Measurements from ENCODE around the gene PTPRU.

The PTPRU gene

DNA sequence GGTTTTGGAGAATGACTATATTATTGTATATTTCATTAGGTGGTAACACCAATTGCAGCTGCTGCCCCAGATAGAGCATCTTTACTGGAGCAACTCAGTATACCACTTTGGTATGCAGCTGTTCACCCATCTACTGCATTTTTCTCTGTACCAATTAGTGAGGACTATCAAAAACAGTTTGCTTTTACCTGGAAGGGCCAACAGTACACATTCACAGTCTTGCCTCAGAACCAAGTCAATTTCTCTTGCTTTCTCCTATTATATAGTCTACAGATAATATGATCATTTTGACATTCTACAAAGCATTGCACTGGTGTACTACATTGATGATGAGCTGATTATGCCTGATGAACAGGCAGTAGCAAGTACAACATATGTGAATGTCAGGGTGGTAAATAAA, 99.3 kb downstream of the PTPRU start:
- DNase-seq (ENCODE audit: low read depth): no peak

DNA sequence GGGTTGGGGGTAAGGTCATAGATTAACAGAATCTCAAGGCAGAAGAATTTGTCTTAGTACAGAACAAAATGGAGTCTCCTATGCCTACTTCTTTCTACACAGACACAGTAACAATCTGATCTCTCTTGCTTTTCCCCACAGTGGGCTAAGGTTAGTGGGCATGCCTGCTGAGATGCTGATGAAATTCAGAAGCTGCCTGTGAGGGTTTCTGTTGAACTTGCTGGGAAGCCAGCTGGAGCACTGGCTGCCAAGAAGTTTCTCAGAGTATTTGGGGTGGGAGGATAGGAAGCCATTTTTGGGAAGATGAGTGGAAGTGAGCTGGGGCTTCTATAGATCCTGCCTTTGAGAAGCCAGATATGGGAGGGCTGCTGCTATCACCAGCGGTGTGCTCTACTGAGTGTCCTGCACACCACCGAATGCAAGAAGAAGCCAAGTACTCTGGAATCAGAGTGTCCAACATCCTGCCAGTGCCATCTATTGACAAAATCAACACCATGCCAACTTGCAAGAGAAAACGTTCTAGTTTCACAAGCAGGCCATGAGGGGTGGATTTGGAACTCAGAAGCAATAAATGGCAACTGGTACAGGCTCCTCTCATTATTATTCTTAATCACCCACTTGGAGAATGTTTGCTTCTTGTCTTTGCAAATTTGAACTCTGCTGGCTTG, 102.7 kb downstream of the PTPRU start:
- DNase-seq (ENCODE audit: low read depth): no peak

DNA sequence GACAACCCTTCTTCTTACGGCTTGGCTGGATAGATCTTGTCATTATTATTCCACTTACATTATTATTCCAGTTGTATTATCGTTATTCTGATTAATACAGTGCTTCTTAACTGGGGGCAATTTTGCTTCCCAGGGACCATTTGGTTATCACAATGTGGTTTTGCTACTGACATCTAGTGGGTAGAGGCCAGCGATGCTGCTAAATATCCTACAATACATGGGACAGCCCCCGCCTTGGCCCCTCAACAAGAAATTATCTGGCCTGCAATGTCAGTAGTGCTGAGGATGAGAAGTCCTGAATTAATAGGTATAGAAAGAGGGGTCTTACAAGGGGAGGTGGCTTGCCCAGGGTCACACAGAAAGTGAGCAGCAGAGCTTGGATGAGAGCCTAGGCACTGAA, 105.6 kb downstream of the PTPRU start:
- DNase-seq (ENCODE audit: low read depth): no peak

DNA sequence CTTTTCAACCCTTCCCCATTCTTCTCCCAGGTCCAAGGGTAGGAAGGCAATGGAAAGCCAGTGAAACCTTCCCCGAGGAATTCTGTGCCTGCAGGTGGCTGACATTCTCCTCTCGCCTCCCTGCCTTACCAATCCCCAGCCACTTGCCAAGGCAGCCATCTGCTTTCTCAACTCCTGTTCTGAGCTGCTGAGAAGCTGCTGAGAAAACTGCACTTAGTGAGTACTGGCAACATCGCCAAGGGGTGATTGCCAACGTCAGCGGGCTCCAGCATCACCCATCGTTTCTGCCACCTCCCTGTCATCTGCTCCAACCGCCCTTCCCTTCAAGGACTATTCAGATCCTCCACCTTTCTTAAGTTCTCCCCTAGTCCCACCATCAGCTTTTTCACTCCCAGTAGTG, 106.0 kb downstream of the PTPRU start:
- DNase-seq (ENCODE audit: low read depth): no peak

DNA sequence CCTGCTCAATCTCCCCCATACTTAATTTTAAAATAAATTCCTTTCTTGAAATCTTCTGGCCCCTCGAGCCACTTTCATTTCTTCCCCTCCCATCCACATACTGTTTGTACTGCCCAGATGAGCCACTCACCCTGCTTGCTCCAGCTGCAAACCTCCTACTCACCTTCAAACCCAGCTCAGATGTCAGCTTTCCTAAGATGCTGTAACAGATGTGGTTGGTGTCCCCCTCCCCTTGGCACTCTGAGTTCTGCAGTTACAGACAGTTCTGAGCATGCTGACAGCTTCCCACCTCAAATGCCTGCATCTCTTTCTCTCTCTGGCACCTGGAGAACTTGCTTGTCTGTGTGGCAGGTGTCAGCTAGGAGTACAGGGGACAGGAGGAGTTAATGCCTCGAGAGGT, 106.7 kb downstream of the PTPRU start:
- no peak for DNase-seq (ENCODE audit: low read depth)

DNA sequence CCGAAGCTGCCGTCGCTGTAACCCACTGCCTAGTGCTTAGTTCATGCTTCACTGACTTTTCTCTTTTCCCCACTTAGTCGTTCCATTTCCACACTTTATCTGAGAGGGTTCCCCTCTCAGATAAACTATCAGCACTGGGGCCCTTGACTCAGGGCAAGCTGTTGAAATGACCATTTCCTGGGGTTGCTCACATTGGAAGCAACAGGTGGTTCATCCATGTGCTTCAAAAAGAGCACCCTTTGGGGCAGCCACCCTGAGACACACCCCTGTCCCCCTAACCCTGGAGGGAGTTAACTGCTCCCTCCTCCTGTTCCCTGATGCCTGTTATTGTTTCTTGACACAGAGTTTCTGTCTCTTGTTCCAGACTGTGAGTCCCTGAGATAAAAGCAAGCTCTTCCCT, 107.2 kb downstream of the PTPRU start:
- DNase-seq (ENCODE audit: low read depth): no peak

DNA sequence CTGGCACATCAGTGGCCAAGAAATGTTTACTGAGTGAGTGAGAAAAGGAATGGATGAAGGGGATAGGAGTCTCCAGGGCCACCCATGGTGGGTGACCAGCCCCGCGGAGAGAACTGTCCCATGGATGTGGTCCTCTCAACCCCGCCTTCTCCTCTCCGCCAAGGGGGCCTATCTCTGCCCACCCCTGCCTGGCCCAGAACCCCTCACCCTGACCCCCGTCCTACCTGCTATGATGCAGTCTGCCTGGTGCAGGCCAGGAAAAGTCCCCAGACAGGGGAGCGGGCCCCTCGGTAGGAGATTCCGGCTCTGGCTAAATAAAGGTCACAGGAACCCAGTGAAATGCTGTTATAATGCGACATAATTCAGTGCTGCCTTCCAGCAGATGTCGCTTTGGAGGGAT, 107.6 kb downstream of the PTPRU start:
- DNase-seq (ENCODE audit: low read depth): no peak

DNA sequence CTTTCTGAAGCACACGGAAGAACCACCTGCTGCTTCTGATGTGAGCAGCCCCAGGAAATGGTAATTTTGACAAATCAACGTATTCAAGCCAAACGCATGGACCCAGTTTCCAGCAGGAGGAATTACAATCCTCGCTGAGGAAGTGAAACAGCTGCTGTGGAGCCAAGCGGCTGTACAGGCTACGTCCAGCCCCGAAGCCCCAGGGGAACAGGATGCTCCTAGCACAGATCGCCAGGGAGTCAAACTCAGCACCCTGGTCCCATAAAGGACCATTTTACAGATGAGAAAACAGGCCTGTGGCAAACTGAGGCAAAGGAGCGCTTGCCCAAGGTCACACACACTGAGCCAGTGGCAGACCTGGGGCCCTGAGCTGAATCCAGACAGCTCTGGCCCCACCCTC, 108.0 kb downstream of the PTPRU start:
- no peak for DNase-seq (ENCODE audit: low read depth)

DNA sequence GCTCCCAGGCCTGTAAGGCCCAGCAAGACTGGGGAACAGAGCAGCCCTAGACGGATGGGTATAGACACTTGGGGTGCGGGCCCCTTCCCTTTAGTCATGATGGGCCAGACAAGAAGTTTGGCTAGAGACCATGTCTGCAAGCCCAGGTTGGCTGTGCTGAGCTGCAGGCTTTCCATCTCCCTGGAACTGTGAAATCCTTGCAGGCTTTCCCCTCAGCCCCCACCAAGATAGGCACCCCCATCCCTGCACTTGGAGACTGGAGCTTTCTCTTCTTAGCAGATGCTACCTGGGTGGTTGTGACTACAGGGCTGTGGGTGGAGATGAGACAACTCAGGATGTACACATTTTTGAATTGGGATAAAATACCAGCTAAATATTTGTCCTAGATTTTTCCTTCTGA, 110.3 kb downstream of the PTPRU start:
- DNase-seq (ENCODE audit: low read depth): no peak

DNA sequence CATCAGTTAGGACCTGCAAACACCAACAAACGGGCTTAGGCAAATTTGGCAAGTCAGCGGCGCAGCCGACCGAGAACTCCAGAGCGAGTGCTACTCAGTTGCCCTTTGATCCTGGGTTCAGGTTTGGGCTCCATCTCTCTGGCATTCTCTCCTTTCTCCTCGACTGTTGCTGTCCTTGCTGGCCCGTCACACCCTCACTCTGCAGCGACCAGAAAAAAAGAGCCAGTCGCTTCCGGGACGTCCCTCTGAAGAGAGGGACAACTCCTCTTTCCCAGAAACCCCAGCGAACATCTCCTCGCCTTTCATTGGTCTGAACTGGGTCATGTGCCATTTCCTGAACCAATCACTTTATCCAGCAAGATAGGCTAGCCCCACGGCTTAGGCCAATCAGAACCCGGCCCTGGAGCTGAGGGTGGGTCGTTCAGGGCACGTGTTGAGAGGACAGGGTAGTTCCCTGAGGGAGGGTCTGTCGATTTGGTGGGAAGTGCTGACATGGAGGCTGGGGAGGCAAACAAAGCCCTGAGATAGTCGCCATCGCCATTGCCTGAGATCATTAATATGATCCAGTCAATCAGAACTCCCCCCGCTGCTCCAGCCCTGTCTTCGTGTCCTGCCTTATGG, 113.7 kb downstream of the PTPRU start:
- no peak for DNase-seq (ENCODE audit: low read depth)

DNA sequence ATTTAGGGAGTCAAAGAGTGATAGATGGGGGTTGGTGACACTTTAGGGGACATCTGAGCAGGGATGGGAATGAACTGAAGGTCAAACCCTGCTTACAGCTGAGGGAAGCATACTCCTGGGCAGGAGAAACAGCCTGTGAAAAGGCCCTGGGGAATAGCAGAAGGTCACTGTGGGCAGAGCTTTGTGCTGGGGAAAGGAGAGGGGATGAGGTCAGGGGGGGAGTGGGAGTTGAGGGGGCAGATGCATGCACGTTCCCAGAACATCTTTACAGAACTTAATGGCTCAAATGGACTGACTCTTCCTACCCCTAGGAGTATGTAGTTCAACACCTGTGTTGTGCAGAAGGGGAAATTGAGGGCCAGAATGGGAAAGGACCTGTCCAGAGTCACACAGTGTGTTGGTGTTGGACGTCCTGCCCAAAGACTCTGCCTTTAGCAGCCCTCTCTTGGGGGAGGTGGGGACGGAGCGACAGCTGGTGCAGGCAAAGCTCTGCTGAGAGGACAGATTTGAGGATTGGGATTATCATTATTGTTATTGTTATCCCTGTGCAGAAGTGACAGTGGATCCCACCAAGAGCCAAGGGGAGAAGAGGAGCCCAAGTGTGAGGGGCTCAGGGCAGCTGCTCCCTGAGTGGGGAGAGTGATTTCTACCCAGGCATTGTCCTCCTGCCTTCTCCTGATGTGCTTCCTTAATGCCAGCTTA, 116.5 kb downstream of the PTPRU start:
- no peak for DNase-seq (ENCODE audit: low read depth)

DNA sequence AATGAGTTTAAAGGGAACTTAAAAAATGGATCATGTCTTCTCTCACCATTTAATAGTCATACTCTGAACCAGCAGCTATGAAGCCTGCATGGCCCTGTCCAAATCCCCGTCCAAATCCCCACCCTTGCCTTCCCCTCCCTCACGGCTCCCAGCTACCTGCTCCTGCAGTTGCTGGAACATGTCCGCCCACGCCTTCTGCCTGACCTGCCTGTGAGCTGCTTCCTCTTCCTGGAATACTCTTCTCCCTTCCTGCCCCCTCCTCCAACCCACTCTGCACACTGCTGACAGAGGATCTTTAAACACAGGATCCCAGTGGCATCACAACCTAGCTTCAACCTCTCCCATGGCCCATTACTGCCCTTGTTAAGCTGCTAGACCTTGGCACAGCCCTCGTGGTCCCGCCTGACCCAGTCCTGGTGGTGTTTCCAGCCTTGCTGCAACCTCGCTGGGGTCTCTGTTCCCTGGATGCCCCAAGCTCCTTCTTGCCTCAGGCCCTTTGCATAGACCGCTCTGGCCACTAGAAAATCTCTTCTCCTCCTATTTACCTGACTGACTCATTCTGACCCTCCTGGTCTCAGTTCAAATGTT, 118.3 kb downstream of the PTPRU start:
- no peak for DNase-seq (ENCODE audit: low read depth)

DNA sequence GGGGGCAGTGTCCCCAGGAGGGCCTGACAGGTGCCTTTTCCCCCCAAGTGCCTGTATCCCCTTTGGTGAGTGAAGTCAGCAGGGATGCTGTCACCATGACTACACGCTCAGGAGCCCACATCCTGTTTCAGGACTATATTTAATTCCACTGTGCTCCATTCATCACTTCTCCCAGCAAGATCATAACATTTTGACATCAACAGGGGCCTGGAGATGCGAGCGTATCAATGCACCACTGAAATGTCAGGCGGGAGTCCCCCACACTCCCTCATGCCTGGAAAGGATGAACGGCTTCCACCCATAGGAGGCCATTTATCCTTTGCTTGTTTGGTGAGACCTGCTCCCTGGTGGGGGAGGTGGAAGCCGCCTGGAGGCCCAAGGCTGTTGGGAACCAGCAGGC, 119.1 kb downstream of the PTPRU start:
- DNase-seq (ENCODE audit: low read depth): no peak

DNA sequence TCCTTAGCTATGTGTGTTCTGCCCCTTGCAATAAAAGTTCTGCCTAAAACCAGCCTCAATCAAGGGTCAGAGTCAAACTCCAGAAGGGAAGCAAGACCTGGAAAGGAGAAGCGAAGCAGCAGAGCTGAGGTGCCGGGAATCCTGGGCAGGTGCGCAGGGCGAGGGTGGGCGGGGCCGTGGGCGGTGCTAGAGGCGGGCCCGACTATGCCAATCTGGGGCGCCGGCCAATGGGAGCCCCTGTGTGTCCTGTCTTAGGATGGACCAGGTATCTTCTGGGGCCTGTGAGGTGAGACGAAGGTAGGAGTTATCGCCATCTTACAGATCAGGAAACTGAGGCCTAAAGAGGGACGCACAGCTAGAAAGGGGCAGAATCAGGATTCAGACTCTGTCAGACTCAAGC, 120.3 kb downstream of the PTPRU start:
- DNase-seq (ENCODE audit: low read depth): no peak

DNA sequence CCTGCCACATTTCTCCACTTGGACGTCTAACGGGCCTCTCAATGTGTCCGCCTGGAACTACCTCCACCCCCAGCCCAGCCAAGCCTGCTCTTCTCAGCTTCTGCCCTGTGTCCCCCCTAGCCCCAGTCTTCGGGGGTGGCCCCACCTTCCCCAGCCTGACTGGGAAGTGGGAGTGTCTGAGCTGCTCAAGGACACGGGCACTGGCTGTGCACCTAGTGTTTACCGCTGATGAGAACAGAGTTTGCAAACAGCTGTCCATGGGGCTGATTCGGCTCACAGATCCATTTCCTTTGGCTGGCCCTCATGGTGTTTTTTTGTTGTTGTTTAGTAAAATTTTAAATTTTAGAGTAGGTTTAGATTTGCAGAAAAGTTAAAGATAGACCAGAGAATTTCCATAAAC, 121.1 kb downstream of the PTPRU start:
- no peak for DNase-seq (ENCODE audit: low read depth)

DNA sequence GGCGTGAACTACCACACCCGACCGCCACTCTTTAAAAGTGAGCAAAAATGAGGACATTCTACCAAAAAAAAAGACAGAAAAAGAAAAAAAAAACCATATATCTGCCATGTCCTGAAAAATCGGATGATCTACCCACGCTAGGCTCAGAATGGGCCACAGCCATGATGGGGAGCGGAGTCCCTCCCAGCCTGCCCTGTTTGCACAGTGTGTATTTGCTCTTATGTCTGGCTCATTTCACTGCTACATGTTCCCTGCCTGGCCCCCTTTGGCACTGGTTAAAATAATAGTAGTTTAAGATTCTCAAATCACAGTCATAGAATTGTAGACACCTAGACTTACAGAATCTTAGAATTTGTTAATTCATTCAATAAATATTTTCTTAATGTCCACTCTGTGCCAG, 121.9 kb downstream of the PTPRU start:
- DNase-seq (ENCODE audit: low read depth): no peak

DNA sequence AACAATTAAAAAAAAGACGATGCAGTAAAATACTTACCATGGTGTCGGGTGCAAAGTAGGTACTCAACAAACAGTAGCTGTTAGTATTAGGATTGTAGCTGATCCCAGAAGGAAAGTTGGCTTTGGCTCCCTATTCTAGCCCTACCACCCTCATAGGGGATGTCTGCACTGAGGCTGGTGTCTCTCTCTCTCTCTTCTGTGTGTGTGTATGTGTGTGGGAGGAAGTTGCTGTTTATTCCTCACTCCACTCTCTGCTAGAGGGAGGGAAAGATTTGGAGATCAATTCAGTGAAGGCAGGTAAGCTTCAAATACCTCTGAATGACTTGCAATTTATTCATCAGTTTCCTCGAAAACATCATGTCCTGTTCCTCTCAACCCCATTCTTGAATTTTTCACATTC, 124.4 kb downstream of the PTPRU start:
- DNase-seq (ENCODE audit: low read depth): no peak

DNA sequence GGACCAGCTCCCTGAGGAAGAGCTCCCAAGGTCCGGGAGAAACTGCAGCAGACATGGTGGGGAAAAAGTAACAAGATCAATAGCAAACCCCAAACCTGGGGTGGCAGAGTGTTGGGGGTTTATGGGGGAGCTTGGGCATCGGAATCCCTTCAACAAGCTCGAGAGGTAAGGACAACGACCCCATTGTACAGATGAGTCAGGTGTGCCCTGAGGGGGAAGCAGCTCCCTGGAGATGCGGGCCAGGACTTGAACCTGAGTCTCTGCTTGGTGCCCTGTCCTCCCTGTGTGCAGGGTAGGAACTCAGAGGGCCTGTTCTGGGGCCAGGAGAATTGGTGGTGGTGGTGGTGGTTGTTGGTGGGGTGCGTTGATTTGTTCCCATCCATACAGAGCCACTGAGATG, 125.4 kb downstream of the PTPRU start:
- no peak for DNase-seq (ENCODE audit: low read depth)

DNA sequence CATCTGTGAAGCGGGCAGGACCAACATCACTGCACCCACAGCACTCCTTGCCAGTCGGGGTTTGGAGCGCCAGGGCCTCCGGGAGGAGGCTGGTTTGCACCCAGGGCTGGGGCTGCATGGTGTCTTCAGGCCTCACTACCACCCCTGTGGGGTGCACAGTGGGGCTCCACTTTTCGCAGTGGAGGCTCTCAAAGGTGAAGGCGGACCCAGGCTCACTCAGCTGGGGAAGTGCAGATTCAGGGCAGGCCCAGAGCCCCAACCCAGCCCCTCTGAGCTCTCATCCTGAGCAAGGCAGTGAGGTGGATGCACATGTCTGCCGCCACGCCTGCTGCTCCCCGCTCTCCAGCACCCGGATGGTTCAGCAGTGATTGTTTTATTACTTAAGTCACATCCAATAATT, 125.8 kb downstream of the PTPRU start:
- no peak for DNase-seq (ENCODE audit: low read depth)

DNA sequence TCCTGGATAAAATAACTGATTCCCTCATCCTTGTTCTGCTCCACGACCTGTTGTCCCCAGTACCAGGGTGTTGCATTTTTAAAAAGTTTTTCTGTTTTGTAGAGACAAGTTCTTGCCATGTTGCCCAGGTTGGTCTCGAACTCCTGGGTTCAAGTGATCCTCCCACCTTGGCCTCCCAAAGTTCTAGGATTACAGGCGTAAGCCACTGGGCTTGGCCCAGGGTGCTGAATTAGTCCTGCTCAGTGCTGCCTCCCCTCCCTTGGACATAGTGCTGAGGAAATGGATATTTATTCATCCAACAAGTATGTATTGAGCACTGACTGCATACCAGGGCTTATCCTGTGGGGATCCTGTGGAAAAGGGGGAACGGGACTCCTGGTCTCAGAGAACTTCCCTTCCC, 126.4 kb downstream of the PTPRU start:
- DNase-seq (ENCODE audit: low read depth): no peak

DNA sequence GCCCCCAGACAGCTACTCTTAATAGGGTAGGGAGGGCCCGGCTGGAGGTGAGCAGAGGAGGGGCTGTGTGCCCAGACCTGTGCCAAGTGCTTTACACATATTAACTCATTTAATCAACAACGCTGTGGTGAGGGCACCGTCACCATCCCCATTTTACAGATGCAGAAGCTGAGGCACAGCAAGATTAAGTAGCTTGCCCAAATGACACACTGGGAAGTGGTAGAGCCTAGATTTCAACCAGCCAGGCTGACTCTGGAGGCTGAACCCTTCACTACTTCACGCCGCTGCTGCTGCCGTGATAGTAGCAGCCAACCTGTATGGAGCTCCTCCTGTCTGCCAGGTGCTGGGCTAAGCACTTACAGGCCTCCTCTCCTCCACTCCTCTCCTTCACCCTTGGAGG, 127.2 kb downstream of the PTPRU start:
- no peak for DNase-seq (ENCODE audit: low read depth)

DNA sequence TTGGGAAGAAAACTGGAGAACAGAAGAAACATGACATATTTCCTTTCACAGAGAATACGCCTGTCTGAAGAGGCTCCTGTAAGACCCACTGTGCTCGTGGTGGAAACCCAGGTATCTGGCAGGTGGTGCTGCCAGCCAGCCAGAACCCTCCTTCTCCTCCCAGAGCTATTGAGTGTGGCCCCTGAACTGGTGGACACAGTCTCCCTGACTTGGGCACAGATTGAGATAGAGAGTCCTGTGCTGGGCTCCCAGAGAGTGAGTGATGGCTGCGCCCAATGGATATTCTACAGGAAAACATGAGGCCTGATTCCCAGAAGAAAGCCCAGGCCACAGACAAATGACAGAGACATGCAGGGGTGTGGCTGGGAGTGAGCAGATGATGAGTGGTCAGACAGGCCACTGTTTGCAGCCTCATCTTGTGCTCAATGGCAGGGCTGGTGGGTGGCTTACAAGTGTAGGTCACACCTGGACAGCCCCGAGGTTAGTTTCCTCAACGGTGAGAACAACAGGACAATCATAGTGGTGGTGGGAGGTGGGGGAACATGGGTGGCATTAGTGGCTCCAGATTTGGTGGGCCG, 127.9 kb downstream of the PTPRU start:
- no peak for DNase-seq (ENCODE audit: low read depth)

Measured in HS-5 (cell line).